GM23248 (cell line): ENCODE results near the gene TMCC1. TPM values are rescaled to one million over a fixed set of nuclear protein-coding genes. Genes with fewer than 3 reads are reported as not detected.

Experiments
- DNase-seq: peaks from one replicate; pipeline ENCODE4 v3.0.0-alpha.2; 2015
- H2AFZ ChIP-seq: fragments of 200-600 bp; sonication (generic); 2 replicates; pipeline ENCODE4 v1.6.1; 2016; ENCODE audit warnings: antibody characterized with exemption
- H3F3A ChIP-seq: fragments of 200-600 bp; sonication (generic); 2 replicates; pipeline ENCODE4 v1.6.1; 2016; ENCODE audit warnings: mild to moderate bottlenecking, antibody characterized with exemption, mixed run types; ENCODE audit not compliant: insufficient read depth
- H3K27ac ChIP-seq: fragments of 200-600 bp; sonication (generic); 2 replicates; pipeline ENCODE4 v1.5.1; 2016; ENCODE audit warnings: mild to moderate bottlenecking
- H3K27me3 ChIP-seq: fragments of 200-600 bp; sonication (generic); replicated peaks from 2 replicates; pipeline ENCODE4 v1.6.1; 2016; ENCODE audit warnings: mild to moderate bottlenecking; ENCODE audit not compliant: insufficient read depth
- H3K36me3 ChIP-seq: fragments of 200-600 bp; sonication (generic); 2 replicates; pipeline ENCODE4 v1.6.1; 2016; ENCODE audit warnings: low read depth, mild to moderate bottlenecking
- H3K4me1 ChIP-seq: fragments of 200-600 bp; sonication (generic); 2 replicates; pipeline ENCODE4 v1.6.1; 2016; ENCODE audit warnings: mild to moderate bottlenecking; ENCODE audit not compliant: insufficient read depth
- H3K4me2 ChIP-seq: fragments of 200-600 bp; sonication (generic); one replicate; pipeline ENCODE4 v1.6.1; 2016; ENCODE audit warnings: mild to moderate bottlenecking; ENCODE audit not compliant: unreplicated experiment
- H3K4me3 ChIP-seq: fragments of 200-600 bp; sonication (generic); 2 replicates; pipeline ENCODE4 v1.5.1; 2016; ENCODE audit warnings: mild to moderate bottlenecking
- H3K79me2 ChIP-seq: fragments of 200-600 bp; sonication (generic); 2 replicates; pipeline ENCODE4 v1.6.1; 2016; ENCODE audit warnings: mild to moderate bottlenecking; ENCODE audit not compliant: insufficient read depth
- H3K9ac ChIP-seq: fragments of 200-600 bp; sonication (generic); 2 replicates; pipeline ENCODE4 v1.6.1; 2016; ENCODE audit warnings: mild to moderate bottlenecking
- H3K9me2 ChIP-seq: fragments of 200-600 bp; sonication (generic); 2 replicates; pipeline ENCODE4 v1.6.1; 2016; ENCODE audit warnings: mixed run types, mild to moderate bottlenecking, moderate library complexity; ENCODE audit not compliant: insufficient read depth
- H3K9me3 ChIP-seq: fragments of 200-600 bp; sonication (generic); one replicate; pipeline ENCODE4 v1.6.1; 2017; ENCODE audit warnings: low read depth
- H4K20me1 ChIP-seq: fragments of 200-600 bp; sonication (generic); 2 replicates; pipeline ENCODE4 v1.6.0; 2016; ENCODE audit not compliant: insufficient read depth
- EZH2 ChIP-seq: fragments of 200-600 bp; sonication (generic); IDR thresholded peaks from 2 replicates; pipeline ENCODE4 v1.6.1; 2018; ENCODE audit warnings: antibody characterized with exemption, mild to moderate bottlenecking; ENCODE audit not compliant: insufficient read depth, poor library complexity, severe bottlenecking
- EZH2phosphoT487 ChIP-seq: fragments of 200-600 bp; sonication (generic); IDR thresholded peaks from 2 replicates; pipeline ENCODE4 v1.6.1; 2018; ENCODE audit warnings: antibody characterized with exemption, moderate library complexity, mild to moderate bottlenecking, low read depth; ENCODE audit not compliant: insufficient read depth
- WGBS, 2 experiments: methylation state at CpG; one replicate each; pipeline ENCODE4 v1.1.6; 2015 to 2017; ENCODE audit warnings: low lambda C conversion rate in 2 of 2, low coverage in 1 of 2; ENCODE audit errors: missing lambda C conversion rate in 2 of 2; 5-methylcytosine and 5-hydroxymethylcytosine counted together
- in situ Hi-C: fragments of 300-500 bp; cut with MboI; formaldehyde crosslinking; loops from 2 replicates; pipeline ENCODE4 v1.15.0; 2020
- polyA plus RNA-seq: library from polyadenylated mRNA; unstranded; fragments of >200 nt; fragmentation: Nextera tagmentation; extraction: Ambion mirVana; gene quantifications from 2 replicates; pipeline ENCODE4 v1.2.1, GENCODE V29; 2016
- total RNA-seq: library from RNA; depleted of rRNA; stranded (reverse); fragments of >200 nt; shearing (Covaris generic); gene quantifications from 2 replicates; pipeline ENCODE4 v1.2.3, GENCODE V29; 2014

Gene TMCC1
- total and polyA plus RNA-seq, 2 experiments from 2014 or later, result 4.0 to 11.1 TPM

DNA sequence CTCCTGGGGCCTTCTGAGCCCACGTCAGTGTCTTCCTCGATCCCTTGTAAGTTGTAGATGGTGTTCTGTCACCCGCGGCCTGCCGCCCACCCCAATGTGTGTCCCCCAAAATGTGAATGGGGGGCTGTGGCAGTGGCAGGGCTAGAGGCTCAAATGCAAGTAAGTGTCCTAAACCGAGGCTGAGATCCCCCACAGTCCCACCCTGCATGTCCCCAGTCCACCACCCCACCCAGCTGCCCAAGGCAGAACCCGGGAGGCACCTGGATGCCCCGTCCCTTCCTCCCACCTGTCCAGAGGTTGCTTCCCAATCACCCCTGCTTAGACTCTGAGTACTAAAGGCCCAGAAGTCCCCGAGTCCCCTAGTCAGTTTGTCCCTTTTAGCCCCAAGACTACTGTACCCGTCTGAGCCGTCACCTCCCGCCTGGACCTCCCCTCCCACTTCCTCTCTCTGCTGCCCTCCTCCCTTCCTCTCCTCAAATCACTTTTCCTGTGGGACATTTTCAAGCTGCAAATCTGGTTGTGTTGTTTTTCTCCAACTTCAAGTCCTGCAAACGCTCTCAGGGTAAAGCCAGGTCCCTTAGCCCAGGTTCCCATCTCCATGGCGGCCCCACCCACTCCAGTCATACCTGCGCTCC lies 275.2 kb downstream of the TMCC1 start:
- H3K9ac ChIP-seq, result no peak overlapping the region
- in situ Hi-C loops, result no loop called here
- 83 to 87% methylated on average over 12 to 15 of the region's 15 CpGs for WGBS, 2 experiments
- no peaks in the 10 kb centered on the region for H3K9me3 ChIP-seq
- H3K27ac ChIP-seq, result no peak overlapping the region
- DNase-seq, result no peak
- H3F3A ChIP-seq, result peaks cover 14% of the 10 kb centered on the region; the same call in 1 of the 2 replicates
- H3K36me3 ChIP-seq, result no peaks in the 10 kb centered on the region
- H3K79me2 ChIP-seq, result no peaks in the 10 kb centered on the region
- no peak overlapping the region for H3K4me3 ChIP-seq
- peaks cover 16% of the 10 kb centered on the region for H3K4me1 ChIP-seq
- TF ChIP-seq EZH2phosphoT487, result no peak
- TF ChIP-seq EZH2, result no peak
- H4K20me1 ChIP-seq, result no peaks in the 10 kb centered on the region
- no peaks in the 10 kb centered on the region for H3K9me2 ChIP-seq
- H3K27me3 ChIP-seq, result no peaks in the 10 kb centered on the region
- H3K4me2 ChIP-seq, result no peak overlapping the region
- H2AFZ ChIP-seq, result no peak overlapping the region

DNA sequence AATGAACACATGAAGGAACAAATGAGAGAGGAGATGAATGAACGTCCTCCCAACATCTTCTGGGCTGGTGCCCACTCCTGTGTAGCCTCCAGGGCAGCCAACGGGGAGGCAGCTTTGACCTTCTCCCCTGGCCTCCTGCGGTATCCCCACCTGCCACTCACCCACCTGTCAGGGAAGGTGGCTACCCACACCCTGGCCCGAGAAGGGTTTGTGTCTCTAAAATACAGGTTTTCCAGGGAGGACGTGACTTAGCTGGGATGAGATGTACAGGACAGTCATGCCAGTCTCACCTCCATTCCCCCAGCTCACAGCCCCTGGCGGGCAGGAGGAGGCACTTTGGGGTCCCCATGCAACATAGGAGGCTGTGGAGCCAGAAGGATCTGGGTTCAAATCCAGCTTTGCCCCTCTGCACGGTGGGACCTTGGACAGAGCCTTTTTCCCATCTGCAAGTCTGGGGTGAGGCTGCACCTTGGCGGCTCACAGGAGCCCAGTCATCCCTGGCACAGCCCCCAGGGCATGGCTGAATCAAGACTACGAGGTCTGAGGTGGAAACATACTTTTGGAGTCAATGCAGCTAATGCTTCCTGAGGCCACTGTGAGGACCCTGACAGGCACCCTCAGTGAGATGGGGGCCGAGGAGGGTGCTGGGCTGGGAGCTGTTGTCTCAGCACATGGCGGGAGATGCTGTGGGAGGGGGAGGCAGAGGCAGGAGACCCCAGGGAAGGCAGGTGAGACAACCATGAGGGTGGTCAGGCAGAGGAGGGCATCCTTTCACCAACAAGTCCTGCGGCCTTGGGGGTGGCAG lies 275.9 kb downstream of the TMCC1 start:
- Histone ChIP-seq H3K27ac (no peak overlapping the region), H3K9me3 (no peaks in the 10 kb centered on the region), H3K9me2 (no peaks in the 10 kb centered on the region), H3F3A (peaks cover 14% of the 10 kb centered on the region; the same call in 1 of the 2 replicates), H3K9ac (peak overlapping the region; percentile 64), H3K79me2 (no peaks in the 10 kb centered on the region), H2AFZ (no peak overlapping the region), H3K4me3 (no peak overlapping the region), H3K36me3 (no peaks in the 10 kb centered on the region), H3K4me1 (peaks cover 19% of the 10 kb centered on the region), H4K20me1 (no peaks in the 10 kb centered on the region), H3K4me2 (no peak overlapping the region), H3K27me3 (no peaks in the 10 kb centered on the region)
- no peak for DNase-seq
- TF ChIP-seq EZH2phosphoT487 (no peak), EZH2 (no peak)
- 83% methylated on average over 12 of the region's 12 CpGs for WGBS, 2 experiments
- in situ Hi-C loops, result no loop called here

DNA sequence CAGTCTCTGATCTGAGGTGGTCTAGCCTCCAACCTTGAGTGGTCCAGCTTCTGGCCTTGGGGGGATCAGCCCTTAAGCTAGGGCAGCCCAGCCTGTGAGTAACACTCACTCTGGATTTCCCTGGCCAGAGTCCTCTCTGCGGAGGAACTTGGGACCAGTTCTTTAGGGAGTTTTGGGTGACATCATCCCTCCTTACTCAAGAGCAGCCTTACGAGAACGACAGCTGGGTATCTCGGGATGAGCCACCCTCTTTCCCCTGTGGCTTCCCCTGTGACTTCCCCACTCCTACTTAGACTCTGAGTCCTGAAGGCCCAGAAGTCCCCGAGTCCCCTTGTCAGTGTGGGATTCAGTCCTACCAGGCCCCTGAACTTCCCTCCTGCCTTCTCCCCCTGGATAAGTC lies 276.8 kb downstream of the TMCC1 start:
- in situ Hi-C loops, result no loop called here
- Histone ChIP-seq H3K4me1 (peaks cover 27% of the 10 kb centered on the region), H3K27ac (peak overlapping the region; percentile 52)

GRCh38 chr3:129616291-129616690 lies 277.2 kb downstream of the TMCC1 start:
- H3K9ac ChIP-seq, result no peak overlapping the region
- in situ Hi-C loops, result no loop called here
- H3K4me1 ChIP-seq, result peaks cover 31% of the 10 kb centered on the region

More for the DNA sequence above, 276.8 kb downstream of the TMCC1 start:
- TF ChIP-seq EZH2 (no peak), EZH2phosphoT487 (no peak)
- Histone ChIP-seq H2AFZ (peak overlapping the region; percentile 43; the same call in 1 of the 2 replicates), H3K4me2 (no peak overlapping the region), H3K9me2 (no peaks in the 10 kb centered on the region), H3K9ac (peak overlapping the region; percentile 64), H4K20me1 (no peaks in the 10 kb centered on the region), H3K4me3 (no peak overlapping the region), H3F3A (peaks cover 14% of the 10 kb centered on the region; the same call in 1 of the 2 replicates), H3K79me2 (no peaks in the 10 kb centered on the region), H3K27me3 (no peaks in the 10 kb centered on the region), H3K9me3 (no peaks in the 10 kb centered on the region), H3K36me3 (no peaks in the 10 kb centered on the region)
- 2 to 6% methylated on average over 5 of the region's 5 CpGs for WGBS, 2 experiments
- peak; percentile 95 for DNase-seq

More at GRCh38 chr3:129616291-129616690, 277.2 kb downstream of the TMCC1 start:
- Histone ChIP-seq H4K20me1 (no peaks in the 10 kb centered on the region), H3F3A (peaks cover 14% of the 10 kb centered on the region; the same call in 1 of the 2 replicates), H3K27ac (peak overlapping the region; percentile 52), H3K4me2 (no peak overlapping the region), H3K79me2 (no peaks in the 10 kb centered on the region), H3K27me3 (no peaks in the 10 kb centered on the region), H3K4me3 (no peak overlapping the region), H3K36me3 (no peaks in the 10 kb centered on the region), H2AFZ (0 out of 2 replicates have a peak overlapping the region, but pooled peaks have one; percentile 43), H3K9me3 (no peaks in the 10 kb centered on the region), H3K9me2 (no peaks in the 10 kb centered on the region)
- TF ChIP-seq EZH2, result no peak
- no peak for TF ChIP-seq EZH2phosphoT487
- whole genome bisulfite sequencing, 2 experiments, result 41 to 48% methylated on average over 8 of the region's 8 CpGs
- no peak for DNase-seq
